ENCODE results near the gene CHTF18.
"Not testable (repeated sequence)": the region's sequence is repeated elsewhere in the genome, so short reads cannot be mapped to it uniquely, and the experiment has no call there.

Gene CHTF18

GRCh38 chr16:788399-789126 lies at the start of gene CHTF18:
Gene CHTF18, plus strand, starts transcription at chr16:788620. Its CDS starts 65 bp downstream, at chr16:788685.
- peak; percentile 89 for DNase-seq (ENCODE audit: low read depth)

GRCh38 chr16:739560-740458 lies 48.6 kb upstream of the CHTF18 start:
- no peak for DNase-seq (ENCODE audit: low read depth)

GRCh38 chr16:740459-740763 lies 48.0 kb upstream of the CHTF18 start:
- DNase-seq (ENCODE audit: low read depth): no peak

GRCh38 chr16:740764-741505 lies 47.5 kb upstream of the CHTF18 start, which contains the start of gene CIAO3:
Gene CIAO3, minus strand, starts transcription at chr16:740997. Its CDS starts 12 bp downstream, at chr16:740985.
- peak; percentile 92 for DNase-seq (ENCODE audit: low read depth)

- DNase-seq (ENCODE audit: low read depth): no peak
Observed at GRCh38 chr16:741986-742629, 46.3 kb upstream of the CHTF18 start.

GRCh38 chr16:742894-743293 lies 45.5 kb upstream of the CHTF18 start:
- not testable (repeated sequence) for DNase-seq (ENCODE audit: low read depth)

- no peak for DNase-seq (ENCODE audit: low read depth)
Observed at GRCh38 chr16:743794-744500, 44.5 kb upstream of the CHTF18 start.

- DNase-seq (ENCODE audit: low read depth): no peak
Observed at GRCh38 chr16:745739-746138, 42.7 kb upstream of the CHTF18 start.

GRCh38 chr16:746637-747036 lies 41.8 kb upstream of the CHTF18 start:
- DNase-seq (ENCODE audit: low read depth): no peak

- DNase-seq (ENCODE audit: low read depth): no peak
Observed at GRCh38 chr16:747978-748746, 40.3 kb upstream of the CHTF18 start.

- no peak for DNase-seq (ENCODE audit: low read depth)
Observed at GRCh38 chr16:749010-749409, 39.4 kb upstream of the CHTF18 start.

- DNase-seq (ENCODE audit: low read depth): no peak
Observed at GRCh38 chr16:750485-750884, 37.9 kb upstream of the CHTF18 start.

GRCh38 chr16:751152-752006 lies 37.0 kb upstream of the CHTF18 start:
- DNase-seq (ENCODE audit: low read depth): no peak

- DNase-seq (ENCODE audit: low read depth): no peak
Observed at GRCh38 chr16:752007-752312, 36.5 kb upstream of the CHTF18 start.

- DNase-seq (ENCODE audit: low read depth): not testable (repeated sequence)
Observed at GRCh38 chr16:754121-754607, 34.3 kb upstream of the CHTF18 start.

GRCh38 chr16:754656-755055 lies 33.8 kb upstream of the CHTF18 start:
- no peak for DNase-seq (ENCODE audit: low read depth)

GRCh38 chr16:756428-756827 lies 32.0 kb upstream of the CHTF18 start:
- no peak for DNase-seq (ENCODE audit: low read depth)

GRCh38 chr16:759110-759910 lies 29.1 kb upstream of the CHTF18 start:
- no peak for DNase-seq (ENCODE audit: low read depth)

GRCh38 chr16:760065-760464 lies 28.4 kb upstream of the CHTF18 start:
- DNase-seq (ENCODE audit: low read depth): no peak

All from activated T-cell treated with anti-CD3 and anti-CD28 coated beads for 1 hour (primary cell).